GM12872 (cell line): ENCODE results near the gene SMARCE1.

Experiments
- CTCF ChIP-seq: IDR thresholded peaks from 3 replicates; pipeline ENCODE4 v1.5.1; 2011; ENCODE audit warnings: low read depth, mild to moderate bottlenecking, low read length, moderate library complexity; ENCODE audit not compliant: insufficient read depth

SMARCE1 gene

GRCh38 chr17:40664582-40665333 is 17.1 kb upstream of the SMARCE1 start, which contains the start of gene KRT222:
KRT222 (minus strand) TSS chr17:40665177; CDS start chr17:40665099, 78 bp downstream.
- TF ChIP-seq CTCF: no peak

- TF ChIP-seq CTCF: no peak
These were observed 15.6 kb upstream of the SMARCE1 start for GRCh38 chr17:40663252-40663651.

- no peak for TF ChIP-seq CTCF
These were observed 12.3 kb upstream of the SMARCE1 start for GRCh38 chr17:40659911-40660310.

- TF ChIP-seq CTCF: no peak
These were observed 10.8 kb upstream of the SMARCE1 start for GRCh38 chr17:40658396-40658795.

- no peak for TF ChIP-seq CTCF
These were observed 4.3 kb upstream of the SMARCE1 start for GRCh38 chr17:40651939-40652338.

GRCh38 chr17:40648384-40648968 is 858 bp upstream of the SMARCE1 start:
- no peak for TF ChIP-seq CTCF

GRCh38 chr17:40646791-40647623 is 611 bp downstream of the SMARCE1 start:
- TF ChIP-seq CTCF: no peak
